NCI-H1048 (cell line): ENCODE data around the gene CEND1.

Source experiments
- DNase-seq: peaks from one replicate; lab custom pipeline; 2025; lab: John Stamatoyannopoulos, UW

CEND1 gene

DNA sequence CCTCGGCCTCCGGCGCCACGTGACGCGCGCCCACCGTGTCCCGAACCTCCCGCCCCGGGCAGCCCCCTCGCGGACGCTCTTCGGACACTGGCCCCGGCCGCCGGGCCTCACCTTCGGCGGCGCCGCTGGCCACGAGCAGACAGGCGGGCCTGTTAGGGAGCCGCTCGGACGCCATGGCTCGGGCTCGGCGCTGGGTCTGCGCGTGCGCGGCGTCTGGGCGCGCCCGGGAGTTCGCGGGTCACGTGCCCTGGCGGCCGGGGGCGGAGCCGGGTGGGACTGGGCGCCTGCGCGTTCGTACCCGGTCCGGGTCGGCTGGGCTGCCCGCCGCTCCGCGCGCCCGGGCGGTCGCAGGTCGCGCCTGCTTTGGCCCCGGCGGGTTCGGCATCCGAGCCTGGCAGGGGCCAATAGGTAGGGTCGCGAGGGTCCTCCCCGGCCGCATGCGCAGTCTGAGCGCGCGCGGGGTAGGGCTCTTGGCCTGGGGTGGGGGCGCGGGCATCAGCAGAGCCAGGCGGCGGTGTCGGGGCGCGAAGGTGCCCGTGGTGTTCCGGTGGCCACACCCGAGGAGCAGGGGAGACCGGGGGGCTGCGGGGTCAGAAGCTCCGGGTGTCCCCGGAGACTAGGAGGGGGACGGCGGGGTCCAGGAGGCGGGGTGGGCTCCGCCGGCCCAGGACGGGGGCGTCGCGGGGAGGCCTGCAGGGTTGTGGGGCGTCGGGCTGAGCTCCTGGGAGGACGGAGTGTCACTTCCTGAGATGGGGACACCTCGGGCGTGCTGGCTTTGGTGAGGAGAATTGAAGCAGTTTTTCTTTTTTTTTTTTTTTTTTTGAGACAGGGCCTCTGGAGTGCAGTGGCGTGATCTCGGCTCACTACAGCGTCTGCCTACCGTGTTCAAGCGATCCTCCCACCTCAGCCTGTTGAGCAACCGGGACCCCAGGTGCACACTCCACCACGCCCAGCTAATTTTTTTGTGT lies 12.3 kb downstream of the CEND1 start, which contains the start of gene GATD1:
Gene GATD1, minus strand, starts transcription at position 200 of the 968 bp plus-strand sequence. Its CDS starts 25 bp downstream, at position 175.
- peak; percentile 81 for DNase-seq

DNA sequence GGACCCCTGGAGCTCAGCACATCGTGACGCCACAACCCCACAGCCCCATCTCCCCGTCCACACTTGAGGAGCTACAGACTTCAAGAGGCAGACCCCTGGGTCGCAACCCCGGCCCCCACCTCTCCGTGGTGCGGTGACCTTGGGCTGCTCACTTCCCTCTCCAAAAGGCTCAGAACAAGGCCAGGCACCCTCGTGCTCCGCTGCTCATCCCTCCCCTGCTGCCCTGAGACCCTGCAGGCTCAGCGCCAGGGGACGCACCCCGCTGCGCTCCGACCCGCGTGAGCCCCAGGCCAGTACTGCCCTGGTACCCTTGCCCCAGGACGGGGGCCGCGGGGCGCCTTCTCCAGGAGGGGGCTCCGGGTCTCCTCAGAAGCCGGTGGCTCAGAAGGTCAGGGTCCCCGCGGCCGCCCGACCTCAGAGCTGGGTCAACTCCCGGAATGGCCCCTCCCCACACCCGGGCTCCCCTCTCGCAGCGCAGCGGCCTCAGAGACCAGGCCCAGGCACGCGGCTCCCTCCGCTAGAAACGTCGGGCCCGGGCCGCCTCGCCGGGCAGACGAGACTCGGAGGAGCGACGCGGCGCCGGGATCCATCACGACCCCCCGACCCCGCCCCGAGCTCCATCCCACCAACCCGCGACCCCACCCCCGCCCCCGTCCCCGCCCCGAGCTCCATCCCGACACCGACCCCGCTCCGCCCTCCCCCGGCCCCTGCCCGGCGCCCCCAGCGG lies 13.2 kb downstream of the CEND1 start:
- DNase-seq = no peak

DNA sequence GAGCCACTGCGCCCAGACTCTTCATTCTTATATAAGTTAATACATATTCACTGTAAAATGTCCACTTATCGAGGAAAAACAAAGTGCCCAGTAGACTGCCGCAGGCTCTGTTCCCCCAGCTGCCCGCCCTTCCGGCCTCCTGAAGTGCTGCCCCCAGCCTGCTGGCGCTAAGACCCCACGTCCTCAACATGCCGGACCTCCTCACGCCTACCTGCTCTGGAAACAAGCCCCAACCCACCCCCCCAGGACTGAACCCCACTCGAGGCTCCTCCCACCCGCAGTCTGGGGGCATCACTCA lies 13.7 kb downstream of the CEND1 start:
- no peak for DNase-seq

DNA sequence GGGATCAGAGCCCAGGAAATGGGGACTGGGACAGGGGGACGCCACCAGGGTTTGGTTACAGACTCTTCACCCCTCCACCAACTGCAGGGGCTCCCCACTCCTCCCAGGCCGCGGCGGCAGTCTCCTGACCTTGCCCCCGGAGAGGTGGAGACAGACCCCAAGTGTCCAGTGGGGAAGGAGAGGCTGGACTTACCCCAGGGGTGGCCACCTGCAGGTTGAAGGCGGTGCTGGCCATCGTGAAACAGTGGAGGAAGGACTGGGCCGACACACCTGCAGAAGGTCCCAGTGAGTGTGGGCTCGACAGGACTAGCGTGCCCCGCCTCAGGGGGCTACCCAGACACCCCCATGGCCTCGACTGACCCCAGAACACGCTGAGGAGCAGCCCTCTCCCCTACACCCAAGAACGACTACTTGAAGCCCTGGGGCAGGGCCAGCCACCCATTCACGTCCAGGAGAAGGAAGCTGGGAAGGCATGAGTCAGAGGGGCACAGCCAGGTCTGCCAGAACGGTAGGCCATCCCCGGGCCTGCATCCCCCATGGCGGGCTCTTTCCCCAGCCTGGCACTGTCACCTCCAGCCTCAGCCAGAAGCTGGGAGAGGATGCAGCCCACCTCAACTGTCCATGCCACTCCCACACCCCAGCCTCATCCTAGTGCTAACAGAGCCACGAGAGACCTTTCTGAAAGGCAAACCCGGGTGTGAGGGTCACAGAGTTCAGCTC lies 14.9 kb downstream of the CEND1 start:
- DNase-seq = no peak

DNA sequence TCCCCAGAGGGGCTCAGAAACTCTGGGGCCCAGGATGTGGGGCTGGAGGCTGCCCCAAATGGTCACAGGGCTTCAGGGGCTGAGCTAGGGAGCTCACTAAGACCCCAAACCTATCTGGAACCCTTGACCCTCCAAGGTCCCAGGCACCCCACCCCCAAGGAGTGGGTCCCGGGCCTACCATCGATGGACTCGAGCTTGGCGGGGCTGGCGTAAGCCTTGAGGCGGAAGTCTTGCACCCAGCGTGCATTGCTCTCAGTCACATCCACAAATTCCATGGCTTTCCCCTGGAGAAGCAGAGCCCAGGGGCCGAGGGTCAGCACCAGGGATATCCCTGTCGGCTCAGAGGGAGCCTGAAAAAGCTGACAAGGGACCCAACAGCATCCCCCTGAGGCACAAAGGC lies 16.1 kb downstream of the CEND1 start:
- DNase-seq = no peak

DNA sequence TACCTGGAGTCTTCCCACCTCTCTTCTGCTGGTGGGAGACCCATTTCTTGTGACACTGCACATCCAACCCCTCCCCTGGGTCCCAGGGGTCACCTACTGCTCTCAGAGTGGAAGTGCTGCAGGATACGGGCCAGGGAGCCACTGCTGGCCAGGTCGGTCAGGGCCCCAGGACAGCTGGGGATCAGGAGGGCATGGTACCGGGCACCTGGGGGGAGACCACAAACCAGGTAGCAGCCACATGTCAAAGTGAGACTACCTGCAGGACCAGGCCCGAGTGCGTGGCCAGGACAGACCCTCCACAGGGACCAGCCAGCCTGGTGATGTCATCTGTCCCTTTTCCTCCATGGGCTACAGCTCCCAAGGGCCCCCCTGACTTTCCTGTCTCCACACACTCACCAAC lies 16.5 kb downstream of the CEND1 start:
- no peak for DNase-seq

DNA sequence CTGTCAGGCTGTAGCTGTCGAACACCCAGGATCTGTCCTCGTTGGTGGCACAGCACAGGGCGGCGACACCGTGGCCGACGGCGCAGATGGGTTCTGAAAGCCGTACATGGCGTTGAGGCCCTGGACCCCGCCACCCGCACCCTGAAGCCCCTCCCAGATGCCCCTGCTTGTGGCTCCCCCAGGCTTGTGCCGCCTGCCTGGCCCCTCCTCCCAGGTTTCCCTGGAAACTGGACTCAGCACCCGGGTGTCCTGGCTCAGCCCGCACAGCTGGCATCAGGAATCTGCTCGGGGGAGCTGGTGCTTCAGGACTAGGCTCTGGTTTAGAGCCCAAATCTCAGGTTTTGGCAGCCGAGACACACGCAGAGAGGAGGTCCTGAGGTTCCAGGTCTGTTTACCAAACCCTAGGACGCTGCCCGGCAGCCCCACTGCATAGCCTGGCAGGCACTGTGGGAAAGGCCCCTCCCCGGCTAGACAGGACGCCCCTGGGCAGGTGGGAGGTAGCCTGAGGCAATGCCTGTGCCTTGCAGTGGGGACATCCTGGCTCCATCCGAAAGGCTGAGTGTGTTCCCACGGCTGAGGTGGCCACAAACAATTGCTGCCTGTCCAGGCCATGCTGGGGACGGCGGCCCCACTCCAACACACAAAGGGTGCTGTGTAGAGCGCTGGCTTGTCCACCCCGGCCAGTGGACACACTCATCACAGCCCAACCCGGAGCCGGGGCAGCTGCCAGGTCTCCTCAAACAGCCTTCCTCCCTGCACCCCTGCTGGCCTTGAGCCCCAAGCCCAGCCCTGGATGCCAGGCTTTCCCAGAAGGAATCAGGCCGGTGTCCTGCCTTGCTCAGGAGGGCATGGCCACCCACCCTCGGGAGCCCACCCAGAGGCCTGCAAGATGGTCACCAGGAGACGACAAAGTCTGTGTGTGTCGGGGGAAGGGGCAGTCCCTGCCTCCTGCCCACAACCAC lies 17.2 kb downstream of the CEND1 start:
- DNase-seq = no peak

DNA sequence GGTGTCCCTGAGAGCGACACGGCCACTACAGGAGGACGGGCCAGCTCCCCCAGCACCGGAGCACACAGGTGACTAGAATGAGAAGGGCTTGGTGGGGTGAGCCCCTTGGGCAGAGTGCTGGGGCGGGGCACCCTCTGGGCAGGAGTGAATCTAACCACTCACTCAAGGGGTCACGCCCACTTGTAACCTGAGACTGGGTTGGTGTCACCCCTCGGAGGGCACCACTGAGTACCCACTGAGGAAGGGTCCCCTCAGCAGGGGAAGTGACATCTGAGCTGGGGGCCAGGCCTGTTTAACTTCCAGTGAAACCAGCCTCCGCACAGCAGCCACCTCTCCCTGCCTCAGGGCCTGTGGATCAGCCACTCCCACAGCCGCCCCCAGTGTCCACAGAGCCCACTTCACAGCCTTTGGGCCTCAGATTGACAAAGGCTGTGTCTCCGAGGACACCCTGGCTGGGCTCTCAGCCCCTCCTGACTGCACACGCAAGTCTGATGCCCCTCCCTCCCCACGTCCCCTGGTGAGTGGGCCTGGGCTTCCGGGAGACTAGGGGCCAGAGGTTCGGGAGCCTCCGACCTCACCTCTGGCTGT lies 18.2 kb downstream of the CEND1 start:
- no peak for DNase-seq

DNA sequence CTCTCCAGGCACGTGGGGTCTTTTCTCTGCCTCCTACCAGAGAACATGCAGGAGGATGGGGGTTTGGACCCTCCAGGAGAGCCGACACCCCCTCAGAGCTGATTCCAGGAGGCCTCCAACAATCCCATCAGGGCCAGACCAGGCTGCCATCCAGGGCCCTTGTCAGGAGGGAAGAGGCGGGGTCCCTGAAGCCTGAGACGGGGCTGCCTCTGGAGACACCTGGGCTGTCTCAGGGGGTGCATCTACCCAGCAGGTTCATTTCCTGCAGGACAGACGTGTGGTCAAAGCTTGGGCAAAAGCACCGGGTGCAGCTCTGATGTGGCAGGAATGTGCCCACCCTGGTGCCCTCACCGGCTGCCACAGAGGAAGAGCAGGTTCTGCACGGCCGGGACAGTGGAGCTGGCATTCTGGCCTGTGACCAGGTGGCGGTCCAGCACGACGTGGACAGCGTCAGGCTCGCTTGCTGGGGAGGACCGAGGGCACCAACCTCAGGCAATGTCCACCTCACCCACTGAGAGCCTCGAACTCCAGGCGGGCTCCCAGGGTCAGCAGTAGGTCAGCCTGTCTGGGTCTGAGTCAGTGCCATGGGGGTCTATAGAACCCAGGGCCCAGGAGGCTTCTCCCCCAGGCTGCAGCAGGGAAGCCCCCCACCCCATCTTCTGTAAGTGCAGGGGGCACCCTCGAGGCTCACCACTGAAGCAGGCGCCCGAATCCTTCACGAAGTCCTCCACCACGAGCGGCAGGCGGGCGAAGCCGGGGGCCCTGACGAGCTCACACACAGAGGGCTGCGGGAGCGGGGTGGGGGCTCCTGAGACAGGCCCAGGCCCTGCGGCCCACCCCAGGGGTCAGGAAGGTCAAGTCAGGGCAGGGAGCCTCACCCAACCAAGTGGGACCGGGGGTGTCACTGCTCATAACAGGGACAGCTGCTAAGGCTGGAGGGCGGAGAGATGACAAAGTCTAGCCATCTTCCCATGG lies 19.0 kb downstream of the CEND1 start:
- no peak for DNase-seq

DNA sequence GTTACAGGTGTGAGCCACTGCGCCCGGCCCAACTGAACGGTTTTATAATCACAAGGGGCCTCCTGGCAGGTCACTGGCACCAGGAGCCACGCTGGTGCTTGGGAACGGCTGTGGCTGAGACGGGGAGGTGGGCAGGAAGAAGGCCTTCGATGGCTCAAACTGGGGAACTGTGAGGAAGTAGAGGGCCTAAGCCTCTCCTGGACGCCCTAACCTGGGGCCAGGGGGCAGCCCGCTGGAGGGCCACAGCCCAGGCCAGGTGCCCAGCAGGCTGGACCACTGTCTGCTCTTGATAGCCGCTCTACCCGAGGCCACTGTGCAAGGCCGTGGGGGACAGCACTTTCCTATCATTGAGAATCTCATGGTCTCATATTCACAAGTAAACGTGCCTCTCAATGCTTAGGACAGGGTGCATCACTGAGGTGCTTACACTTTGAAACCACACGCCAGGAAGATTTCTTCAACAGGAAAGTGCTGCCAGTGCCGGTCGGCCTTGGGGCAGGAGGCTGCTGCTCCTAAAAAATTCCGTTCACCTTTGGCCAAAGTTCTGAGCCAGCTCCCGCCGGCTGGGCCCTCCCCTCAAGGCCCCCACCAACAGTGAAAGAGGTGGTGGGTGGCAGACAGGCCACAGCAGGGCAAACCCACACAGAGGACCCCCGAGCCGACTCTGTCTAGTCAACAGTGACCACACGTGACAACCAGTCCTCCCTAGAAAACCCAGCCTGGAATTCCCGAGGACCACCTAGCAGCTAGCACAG lies 19.8 kb downstream of the CEND1 start:
- DNase-seq = no peak

DNA sequence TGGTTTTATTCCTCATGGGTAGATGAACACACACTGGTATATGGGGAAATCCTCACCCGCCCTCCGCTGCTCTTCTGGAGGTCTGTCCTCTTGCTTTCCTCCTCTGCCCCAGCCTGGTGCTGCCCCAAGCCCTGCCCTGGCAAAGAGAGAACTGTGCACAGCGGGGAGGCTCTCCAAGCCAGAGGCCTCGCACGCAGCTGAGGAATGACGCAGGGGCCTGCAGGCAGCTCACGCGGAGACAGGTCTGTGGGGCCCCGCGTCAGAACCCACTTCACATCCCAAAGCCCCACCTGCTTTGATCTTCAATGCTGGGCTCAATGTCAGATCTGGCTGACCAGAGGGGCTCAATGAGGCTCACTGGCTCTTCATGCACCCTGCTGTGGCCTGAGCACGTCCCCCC lies 22.7 kb downstream of the CEND1 start:
- DNase-seq = no peak

DNA sequence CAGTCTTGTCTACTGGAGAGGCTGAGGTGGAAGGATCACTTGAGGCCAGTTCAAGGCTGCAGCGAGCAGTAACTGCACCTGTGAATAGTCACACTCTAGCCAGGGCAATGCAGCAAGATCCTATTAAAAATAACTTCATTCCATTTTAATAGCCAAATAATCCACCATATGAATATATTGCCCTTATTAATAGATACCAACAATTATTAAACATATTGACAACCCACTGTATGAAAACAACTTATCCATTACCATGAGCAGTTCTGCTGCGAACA lies 23.0 kb downstream of the CEND1 start:
- no peak for DNase-seq

DNA sequence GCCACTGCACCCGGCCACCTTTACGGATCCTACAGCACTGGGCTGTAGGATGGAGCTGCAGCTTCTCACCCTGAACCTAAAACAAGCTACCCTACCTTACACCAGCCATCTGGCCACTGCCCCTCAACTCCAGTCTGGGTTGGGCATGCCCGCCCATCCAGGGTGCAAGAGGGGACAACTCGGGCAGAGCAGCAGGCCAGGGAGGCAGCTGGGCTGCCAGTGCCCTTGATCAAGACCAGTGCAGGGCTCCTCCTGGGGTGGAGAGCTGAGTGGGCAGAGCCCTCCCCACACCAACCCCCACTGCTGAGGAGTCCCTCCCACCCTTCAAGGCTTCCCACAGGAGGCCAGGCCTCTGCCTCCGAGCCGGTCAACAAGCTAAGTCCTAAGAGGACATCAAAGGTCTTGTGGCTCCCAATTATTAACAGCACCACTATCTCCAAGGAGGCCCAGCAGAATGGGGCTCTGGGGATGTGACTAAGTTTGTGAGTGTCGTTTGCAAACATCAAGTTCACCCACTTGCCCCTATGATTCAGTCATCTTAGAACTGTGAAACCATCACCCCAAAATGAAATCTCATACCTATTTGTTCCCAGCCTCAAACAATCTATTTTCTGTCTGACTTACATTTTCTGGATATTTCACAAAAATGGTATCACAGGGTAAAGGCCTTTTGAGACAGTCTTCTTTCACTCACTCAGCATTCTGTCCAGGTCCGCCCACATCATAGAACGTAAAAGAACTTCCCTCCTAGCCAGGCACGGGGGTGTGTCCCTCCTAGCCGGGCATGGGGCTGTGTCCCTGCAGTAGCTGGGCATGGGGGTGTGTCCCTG lies 23.6 kb downstream of the CEND1 start:
- no peak for DNase-seq

DNA sequence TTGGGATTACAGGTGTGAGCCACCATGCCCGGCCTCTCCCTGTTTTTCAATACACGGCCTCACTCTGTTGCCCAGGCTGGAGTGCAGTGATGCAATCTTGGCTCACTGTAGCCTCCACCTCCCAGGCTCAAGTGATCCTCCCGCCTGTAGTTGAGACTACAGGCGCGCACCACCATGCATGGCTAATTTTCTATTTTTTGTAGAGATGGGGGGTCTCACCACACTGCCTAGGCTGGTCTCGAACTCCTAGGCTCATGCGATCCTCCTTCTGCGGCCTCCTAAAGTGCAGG lies 24.1 kb downstream of the CEND1 start:
- no peak for DNase-seq

DNA sequence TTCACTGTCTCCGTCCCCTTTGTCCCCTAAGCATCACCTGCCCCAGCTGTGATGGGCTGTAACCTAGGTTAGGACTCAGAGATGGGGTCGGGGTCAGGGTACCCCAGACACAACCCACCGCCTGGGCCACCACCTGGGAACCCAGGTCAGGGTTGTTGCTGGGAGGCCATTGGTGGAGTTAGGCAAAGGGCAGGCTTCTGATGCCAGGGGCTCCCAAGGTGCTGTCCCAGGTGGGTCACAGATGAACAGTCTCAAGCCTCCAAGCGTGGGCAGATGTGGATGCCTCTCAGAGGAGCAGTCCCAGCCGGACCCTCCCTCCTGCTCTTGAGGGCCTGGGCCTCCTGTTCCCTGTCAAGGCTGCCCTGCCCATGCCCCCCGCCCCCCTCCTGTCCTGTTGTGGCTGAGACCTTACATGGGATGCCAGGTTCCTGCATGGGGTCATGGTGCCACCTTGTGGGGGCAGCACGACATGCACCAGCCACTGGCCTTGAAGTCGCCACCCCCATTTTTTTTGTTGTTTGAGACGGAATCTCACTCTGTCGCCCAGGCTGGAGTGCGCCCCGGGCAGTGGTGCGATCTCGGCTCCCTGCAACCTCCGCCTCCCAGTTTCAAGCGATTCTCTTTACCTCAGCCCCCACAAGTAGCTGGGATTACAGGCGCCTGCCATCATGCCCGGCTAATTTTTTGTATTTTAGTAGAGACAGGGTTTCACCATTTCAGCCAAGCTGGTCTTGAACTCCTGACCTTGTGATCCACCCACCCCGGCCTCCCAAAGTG lies 24.7 kb downstream of the CEND1 start:
- no peak for DNase-seq

DNA sequence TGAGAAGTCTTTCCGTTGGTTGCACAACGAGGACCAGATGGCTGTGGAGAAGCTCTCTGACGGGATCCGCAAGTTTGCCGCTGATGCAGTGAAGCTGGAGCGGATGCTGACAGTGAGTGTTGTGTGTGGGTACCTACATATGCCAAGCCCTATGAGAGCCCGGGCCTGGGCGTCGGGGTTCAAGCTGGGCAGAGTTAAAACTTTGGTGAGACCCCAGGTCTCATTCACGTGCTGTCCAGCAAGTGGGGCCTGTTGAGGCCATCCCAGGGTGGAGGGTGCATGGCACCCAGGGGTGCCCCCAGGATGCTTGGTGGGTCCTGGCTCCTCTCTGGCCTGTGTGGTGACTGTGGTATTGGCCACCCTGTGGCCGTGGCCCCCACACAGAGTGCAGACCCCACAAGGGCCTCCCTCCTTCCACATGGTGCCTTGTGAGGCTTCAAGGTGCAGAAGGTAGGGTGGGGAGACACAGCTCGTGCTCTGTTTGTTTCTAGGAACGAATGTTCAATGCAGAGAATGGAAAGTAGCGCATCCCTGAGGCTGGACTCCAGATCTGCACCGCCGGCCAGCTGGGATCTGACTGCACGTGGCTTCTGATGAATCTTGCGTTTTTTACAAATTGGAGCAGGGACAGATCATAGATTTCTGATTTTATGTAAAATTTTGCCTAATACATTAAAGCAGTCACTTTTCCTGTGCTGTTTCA lies 25.4 kb downstream of the CEND1 start:
- no peak for DNase-seq
